GM21576 (cell line): ENCODE measurements around the gene ANKRD66.
"Not testable (repeated sequence)": the region's sequence is repeated elsewhere in the genome, so short reads cannot be mapped to it uniquely, and the experiment has no call there.

Source experiments
- ATAC-seq: cut with Tn5 transposase; IDR thresholded peaks from one replicate; pipeline ENCODE4 v1.9.1; 2021; ENCODE audit warnings: mild to moderate bottlenecking, moderate library complexity; ENCODE audit not compliant: unreplicated experiment

Gene ANKRD66

DNA sequence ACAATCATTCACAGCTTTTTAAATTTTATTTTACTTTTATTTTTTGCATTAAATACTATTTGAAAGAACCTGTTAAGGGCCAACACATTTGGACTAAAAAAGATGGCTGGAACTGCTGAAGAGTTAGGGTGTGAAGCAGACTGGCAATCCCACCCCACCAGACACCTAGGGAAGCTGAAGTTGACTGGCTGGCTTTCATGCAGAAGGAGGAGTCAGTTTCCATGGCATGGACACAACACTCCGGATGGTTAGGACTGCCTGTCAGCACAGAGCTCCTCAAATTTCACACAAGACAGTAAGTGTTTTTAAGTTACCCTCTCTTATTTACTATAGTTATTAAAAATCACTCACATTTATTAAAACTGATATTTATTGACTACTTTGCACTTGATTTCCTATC lies at the start of gene ANKRD66:
TSS of gene ANKRD66 (plus strand) at position 238 of the 400 bp plus-strand sequence. CDS start 5,016 bp downstream, outside the sequence.
- no peak for ATAC-seq

DNA sequence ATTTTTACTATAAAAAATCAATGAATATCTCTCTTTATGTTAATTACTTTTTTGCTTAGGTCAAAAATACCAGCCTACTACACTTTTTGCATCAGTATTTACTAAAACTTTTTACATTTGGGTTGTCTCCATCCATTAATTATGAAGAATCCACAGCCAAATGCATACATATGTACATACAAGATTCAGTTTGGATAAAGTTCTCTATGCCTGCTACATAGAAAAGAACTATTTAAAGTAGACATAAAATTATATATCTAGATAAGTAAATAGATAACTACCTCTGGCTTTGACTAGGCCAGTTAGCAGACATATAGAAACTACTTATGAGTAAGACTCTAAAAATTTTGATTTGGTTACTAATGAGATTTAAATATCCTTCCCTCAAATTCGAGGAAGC lies 46.8 kb upstream of the ANKRD66 start:
- no peak for ATAC-seq

DNA sequence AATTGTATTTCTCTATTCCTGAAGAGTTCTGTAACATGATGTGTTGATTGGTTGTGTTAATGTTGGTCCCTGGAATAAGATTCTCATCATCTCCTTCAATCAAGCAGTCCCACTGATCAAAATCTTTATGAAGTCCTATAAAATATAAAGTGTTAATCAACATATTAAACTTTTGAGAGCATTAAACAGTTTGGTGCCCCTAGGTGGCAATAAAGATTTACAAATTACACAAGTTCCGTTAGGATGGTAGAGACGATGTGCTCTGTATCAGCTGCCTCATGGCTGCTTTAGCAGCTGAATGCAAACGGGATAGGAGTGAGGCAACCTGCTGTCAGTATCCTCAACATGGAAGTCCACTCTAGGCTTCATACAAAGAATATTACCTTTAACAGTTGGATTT lies 42.2 kb upstream of the ANKRD66 start:
- ATAC-seq = no peak

DNA sequence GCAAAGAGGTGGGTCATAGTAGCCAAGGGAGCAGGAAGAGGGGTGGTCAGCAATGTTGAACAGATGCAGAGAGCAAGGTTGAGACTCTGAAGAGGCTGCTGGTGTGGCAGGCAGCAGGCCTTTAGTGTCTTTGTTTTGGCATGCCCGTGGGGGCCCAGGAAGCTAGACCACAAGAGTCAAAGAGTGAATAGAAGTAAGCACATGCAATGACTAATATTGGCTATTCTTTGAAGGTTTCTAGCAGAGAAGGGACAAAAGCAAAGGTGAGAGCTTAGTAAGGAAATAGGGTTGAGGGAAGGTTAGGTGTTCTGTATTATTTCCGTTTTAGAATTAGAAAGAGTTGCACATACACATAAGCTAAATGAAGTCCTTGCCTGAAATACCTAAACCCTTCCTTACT lies 40.3 kb upstream of the ANKRD66 start:
- no peak for ATAC-seq

DNA sequence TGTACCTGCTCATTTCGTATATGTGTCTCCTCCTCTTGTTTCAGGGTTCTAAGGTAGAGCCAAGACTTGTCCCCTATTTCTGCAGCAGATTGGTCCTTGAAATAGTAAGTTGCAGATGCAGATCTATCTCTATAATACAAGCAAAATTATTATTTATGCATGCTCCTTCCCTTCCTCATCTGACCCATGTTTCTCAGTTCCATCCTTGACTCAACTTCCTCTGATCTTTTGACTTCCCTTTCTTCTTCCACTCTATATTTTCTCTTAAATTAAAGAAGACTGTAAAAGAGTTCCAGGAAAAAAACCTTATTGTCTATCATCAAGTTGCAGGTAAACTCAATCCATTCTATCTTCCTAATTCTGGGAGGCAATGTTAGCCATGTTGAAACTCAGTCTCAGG lies 35.2 kb upstream of the ANKRD66 start:
- ATAC-seq = no peak

DNA sequence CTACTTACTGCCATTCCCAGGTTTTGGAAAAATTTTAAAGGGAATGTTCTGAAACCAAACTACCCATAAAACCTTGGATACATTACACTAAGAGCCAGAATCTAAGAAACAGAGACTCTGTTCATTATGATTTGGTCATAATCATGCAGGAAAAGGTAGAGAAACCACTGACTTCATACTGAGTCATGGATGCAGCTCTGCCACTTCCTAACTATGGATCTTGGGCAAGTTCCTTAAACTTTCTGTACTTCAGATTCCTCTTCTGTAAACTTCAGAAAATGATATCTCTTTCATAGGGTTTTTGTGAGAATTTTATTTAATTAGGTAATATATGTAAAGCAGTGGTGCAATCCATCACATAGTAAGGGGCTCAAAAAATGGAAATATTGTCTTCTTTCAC lies 31.6 kb upstream of the ANKRD66 start:
- no peak for ATAC-seq

DNA sequence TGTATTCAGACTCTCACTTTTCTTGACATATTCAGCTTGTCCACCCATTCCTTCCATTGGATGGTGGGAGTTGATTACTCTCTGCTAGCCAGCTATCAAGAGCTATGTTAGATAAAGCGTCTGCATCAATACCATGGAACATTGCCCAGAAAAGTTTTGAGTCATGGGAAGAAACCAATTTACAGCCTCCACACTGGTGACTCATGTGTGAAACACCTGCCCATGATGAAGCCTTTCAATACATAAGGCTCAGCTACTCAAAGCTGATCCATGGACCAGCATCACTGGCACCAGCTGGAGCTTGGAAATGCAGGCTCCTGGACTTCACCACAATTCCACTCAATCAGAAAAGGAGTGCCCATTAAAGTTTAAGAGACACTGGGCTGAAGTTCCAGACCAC lies 27.6 kb upstream of the ANKRD66 start:
- ATAC-seq = no peak

DNA sequence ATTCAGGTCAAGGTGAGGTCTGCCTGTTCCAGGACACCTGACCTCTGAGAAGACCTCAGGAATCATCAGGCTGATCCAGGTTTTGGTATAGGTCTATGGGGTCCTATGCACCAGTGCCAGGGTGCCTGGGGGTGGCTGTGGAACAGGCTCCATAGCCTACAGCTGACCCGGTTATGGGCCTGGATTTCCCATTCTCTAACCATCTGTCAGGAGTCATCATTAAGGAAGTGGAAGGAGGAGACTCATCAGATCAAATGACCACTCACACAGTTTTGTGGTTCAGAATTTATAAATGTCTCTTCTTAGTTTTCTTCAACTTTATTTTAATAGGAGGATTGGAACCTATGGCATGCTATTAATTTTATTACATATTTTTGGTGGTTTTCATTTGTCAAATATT lies 26.3 kb upstream of the ANKRD66 start:
- ATAC-seq = no peak

DNA sequence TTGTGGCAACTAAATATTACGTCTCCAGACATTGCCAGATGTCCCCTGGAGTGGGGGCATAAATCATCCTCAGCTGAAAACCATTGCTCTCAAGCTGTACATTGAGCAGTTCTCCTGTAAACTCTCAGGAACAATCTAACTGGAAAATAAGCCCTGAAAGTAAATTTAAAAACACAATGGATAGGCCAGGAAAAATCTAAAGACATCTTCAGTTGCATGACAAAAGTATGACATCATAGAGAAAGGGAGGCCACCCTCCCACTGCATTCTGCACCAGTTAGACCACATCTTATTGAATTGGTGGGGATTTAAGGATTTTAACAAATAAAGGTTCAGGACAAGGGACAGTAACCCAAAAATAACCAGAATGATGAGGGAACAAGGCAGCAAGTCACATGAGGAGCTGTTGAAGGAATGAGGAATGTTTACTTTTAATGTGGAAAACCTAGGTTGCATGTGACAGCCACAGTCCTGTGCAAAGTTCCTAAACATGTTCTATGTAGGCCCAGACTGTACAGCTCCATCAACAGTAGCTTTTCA lies 16.9 kb upstream of the ANKRD66 start:
- ATAC-seq = no peak

DNA sequence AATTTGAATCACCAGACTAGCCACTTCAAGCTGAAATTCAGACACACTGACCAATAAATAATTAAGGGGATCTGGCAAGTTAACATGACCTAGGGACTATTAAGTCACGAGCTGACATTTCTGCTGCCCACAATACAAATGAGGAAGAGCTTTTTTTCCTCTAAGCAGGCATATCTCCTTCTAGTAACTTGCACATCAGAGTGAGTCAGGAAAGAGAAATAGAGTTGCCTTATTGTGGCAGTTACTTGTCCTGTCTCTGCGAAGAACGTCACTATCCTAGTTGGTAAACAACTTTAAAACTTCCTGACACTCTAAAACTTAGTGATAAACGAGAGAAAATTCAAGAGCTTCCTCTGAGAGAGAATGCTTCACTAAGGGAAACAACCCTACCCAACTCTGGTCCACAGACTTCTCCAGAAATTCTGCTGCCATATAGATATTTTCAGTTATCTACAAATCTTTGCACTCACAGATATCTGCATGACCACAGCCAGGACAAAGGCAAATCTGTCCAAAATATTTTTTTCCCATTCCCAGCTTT lies 15.7 kb upstream of the ANKRD66 start:
- no peak for ATAC-seq

DNA sequence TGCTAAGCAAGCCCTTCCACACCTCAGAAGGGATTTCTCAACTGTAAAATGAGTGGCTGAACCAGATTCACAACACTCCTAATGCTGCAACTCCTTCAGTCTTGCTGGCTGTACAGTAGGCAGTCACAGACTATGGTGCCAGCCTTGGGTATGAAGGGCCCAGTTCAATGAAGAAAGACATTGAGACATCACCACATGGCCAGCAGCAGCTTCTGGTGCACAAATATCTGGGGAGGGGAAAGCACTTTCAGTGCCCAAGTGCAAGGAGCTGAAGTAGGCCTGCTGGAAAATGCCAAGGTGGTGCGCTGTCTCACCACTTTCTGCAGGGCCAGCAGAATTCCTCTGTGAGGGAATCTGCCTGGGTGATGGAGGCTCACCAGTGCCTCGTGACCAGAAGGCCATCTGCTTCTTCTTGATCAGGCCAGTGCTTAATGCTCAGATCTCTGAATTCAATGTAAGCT lies 13.4 kb upstream of the ANKRD66 start:
- no peak for ATAC-seq

DNA sequence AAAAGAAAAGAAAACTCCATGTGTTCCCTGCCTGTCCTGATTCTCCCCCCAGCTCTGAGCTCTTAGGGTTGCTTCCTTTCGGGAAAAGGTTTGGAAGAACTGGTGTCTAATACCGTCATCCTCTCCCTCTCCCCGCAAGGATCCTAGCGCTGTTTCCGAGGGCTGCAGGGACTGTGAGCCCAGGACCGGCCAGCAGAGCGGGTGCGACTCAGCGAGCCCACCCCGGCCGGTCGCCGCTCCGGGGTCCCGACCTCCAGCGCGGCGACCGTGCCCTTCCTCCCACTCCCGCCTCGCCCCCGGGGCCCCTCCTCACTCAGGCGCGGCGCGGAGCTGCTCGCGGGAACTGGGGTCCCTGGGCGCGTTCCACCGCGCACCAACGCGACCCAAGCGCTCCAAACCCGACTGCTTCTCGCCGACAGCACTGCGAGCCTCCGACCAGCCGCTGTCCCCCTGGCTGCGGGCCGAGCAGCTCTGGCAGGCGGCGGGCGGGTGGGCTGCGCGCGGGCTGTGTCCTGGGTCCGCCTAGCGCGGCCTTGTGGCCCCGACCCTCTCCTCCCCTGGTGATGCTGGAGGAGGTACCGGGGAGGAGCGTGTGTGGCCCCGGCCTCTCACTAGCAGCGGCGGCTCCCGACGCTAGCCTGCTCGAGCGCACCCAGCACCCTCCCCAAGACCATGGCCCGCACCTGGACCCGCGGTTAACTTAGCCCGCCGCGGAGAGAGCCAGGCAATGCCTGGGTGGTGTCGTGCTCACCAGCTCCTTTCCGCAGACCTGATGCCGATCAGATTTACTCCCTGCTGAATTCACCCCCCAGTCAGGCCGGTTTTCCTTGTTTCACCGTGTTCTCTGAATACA lies 11.6 kb upstream of the ANKRD66 start, which contains the start of gene PLA2G7:
TSS of gene PLA2G7 (minus strand) at position 509 of the 853 bp plus-strand sequence. CDS start 12,484 bp downstream, outside the sequence.
- no peak for ATAC-seq

DNA sequence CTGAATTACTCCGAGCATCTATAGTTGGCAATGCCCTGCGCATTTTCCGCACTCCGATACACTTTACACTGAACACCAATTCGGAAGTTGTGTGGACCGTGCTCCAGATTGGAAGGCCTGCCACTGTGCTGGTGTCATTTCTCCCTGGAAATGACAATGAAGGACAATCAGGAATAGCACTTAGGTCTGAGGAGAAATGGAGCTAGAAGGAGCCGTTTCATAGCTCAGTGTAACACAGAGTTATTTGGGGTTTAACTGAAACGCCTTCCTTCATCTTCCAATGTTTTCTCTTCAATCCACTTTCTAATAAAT lies 11.1 kb upstream of the ANKRD66 start:
- no peak for ATAC-seq

DNA sequence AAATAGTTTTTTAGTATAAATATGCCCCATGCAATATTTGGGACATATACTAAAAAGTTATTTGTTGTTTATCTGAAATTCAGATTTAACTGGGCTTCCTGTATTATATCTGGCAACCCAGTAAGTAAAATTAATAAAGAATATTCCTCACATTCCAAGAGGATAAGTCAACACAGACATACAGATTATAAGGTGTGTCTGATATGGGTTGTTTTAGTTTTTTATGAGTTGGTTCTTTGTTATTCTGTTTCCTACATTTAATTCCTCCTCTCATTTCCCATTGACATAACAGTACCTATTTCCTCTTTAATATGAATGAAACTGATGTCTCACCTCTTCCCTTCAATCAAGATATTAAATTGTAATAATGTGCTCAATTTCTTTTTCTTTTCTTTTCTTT lies 9.8 kb upstream of the ANKRD66 start:
- no peak for ATAC-seq

DNA sequence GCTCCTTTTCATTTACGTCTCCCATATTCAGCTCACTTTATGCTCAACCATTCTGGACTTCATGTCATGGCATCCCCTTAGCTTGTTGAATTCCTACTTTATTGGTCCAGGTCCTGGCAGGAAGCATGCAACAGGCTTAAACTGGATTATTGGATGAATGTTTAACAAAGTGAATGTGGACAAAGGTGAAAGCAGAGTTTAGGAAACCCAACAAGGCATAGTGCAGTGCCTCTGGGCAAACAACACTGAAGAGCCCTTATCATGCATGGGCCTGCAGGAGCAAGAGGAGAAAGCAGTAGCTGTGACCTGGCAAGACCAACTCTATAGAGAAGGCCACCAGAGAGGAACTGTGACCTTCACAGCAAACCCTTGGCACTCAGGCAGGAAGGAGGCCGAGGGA lies 5.3 kb upstream of the ANKRD66 start:
- no peak for ATAC-seq

DNA sequence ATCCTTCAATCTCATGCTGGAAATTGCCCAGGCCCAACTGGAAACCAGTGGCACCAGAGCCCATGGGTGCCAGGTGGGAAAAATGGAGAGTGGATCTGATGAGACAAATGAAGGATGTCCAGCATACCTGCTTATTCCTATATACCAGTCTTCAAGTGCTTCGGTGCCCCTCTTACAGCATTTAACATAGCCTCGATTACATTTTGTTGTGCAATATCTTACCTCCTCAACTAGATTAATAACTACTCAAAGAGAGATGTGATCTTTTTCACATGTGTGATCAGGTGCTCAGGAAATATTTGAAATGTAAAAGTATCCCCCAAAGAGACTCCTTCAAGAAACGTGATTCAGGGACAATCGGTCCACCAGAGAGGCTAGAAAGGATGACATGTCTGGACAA lies 4.8 kb upstream of the ANKRD66 start:
- no peak for ATAC-seq

DNA sequence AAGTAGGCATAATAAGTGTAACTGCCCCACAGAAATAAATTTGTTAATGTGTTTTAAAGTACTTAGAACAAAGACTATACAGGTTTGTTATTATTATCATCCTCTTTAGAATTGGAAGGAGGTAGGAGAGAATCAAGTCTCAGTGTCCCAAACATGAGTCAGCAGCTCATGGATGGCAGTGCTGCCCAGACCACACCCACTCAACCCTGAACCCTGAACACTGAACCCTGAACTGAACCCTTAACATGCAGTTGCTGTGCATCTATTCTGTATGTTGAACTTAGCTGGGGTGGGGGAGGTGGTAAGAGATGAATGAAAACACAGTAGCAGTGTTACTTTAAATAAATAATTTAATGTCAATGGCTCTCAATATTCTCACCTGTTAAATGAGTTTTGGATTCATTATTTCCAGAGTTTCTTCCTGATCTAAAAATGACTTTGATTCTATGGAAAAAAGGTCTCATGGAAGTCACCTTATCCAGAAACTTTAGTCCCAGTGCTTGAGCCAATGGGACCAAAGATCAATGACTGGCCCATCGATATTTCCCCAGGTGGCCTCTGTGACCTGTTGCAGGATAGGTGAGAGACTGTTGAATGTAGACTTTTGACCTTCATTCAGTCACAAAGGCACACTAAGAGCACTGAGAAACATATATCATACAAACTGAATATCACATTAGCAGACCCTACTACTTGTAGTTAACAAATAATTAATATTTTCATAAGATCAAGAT lies 3.1 kb upstream of the ANKRD66 start:
- no peak for ATAC-seq

DNA sequence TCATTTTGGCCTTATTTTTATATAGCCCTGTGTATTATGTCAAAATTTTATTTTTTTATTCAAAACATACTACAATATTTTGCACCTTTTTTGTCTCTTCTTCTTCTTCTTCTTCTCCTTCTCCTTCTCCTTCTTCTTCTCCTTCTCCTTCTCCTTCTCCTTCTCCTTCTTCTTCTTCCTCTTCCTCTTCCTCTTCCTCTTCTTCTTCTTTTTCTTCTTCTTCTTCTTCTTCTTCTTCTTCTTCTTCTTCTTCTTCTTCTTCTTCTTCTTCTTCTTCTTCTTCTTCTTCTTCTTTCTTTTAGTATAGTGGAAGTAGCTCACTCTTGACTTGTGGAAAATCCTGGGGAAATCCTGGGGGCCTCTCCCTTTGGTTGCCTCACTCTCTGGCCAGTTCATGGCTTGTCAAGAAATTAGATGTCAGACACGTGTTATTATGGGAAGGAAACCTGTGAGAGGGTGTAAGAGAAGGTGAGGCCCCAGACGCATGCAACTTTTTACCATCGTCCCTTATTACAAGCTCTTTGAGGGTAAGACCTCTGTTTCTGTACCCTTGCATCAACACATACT lies 2.5 kb upstream of the ANKRD66 start:
- not testable (repeated sequence) for ATAC-seq

DNA sequence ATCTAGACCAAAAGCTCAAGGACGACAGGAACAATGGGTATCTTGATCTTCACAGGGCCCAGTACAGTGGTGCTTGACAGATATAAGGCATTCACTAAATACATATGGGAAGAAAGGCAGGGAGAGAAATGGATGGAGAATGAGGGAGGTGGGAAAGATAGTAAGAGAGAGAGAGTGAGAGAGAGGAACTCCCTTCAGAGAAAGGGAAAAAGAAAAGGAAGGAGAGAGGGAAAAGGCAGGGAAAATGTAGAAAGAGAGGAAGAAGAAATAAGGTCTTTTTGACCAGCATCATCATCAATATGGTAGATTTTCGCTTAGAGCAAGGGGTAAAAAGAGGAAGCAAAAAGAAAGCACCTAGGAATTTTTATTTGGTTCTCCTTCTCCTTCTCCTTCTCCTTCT lies 760 bp upstream of the ANKRD66 start:
- ATAC-seq = no peak

DNA sequence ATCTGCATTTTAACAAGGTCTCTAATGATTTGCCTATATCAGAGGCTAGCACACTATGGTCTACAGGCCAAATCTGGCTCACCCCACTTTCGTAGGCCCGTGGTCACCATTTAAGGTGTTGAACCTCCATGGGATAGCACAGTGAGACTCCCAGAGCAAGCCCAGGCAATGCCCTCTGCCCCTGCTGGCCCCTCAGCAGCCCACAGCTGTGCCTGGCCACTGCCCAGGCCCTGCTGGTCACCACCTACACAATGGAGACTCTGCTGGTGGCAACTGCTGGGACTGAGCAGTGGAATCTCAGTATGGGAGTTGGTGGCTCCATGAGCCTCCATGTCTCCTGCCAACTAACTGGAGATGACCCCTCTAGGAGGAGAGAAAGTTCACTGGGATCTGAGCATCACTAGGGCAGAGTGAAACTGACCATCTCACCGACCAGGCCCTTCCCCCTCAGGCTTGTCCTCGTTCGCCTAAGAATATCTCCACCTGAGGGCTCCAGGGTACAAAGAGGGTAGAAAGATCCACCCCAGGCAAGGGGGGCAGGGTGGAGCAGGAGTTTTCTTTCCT lies 2.3 kb downstream of the ANKRD66 start:
- no peak for ATAC-seq

DNA sequence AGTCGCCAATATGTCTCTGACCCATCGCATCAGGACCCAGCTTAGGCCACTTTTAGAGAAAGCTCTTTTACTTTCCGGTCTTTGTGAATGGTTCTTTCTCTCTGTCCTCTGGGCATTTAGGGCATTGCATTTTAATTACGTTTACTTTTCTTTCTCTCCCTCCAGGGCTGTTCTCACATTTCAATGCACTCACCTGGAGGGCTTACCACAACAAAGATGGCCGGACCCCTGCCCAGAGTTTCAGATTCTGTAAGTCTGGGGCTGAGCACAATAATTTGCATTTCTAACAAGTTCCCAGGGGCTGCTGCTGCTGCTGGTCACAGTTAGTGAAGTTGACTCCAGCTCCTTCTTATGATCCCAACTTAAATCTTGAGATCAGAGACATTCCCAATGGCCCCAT lies 3.0 kb downstream of the ANKRD66 start:
- ATAC-seq = no peak
